GM13976 (cell line): ENCODE measurements around the gene CACNG4.

Source experiments
- DNase-seq: peaks from one replicate; pipeline ENCODE4 v3.0.0; 2012; ENCODE audit warnings: low spot score
- CTCF ChIP-seq: IDR thresholded peaks from 2 replicates; pipeline ENCODE4 v1.5.1; 2012; ENCODE audit warnings: borderline replicate concordance, mild to moderate bottlenecking; ENCODE audit not compliant: insufficient read depth; ENCODE audit errors: extremely low read depth, missing control alignments, control extremely low read depth
- in situ Hi-C: fragments of 300-500 bp; cut with MboI; formaldehyde crosslinking; loops from one replicate; pipeline ENCODE4 v1.12.0; 2022; ENCODE audit warnings: low sequenced_read_pairs, mixed read lengths, inconsistent platforms; ENCODE audit not compliant: unreplicated experiment

CACNG4 gene

GRCh38 chr17:66987059-66987616 lies 22.6 kb downstream of the CACNG4 start:
- DNase-seq, result no peak
- TF ChIP-seq CTCF, result no peak
- in situ Hi-C loops, result no loop called here

GRCh38 chr17:66988069-66988798 lies 23.7 kb downstream of the CACNG4 start:
- no peak for DNase-seq
- TF ChIP-seq CTCF, result no peak
- in situ Hi-C loops, result no loop called here

- TF ChIP-seq CTCF, result no peak
- in situ Hi-C loops, result no loop called here
- no peak for DNase-seq
Observed at GRCh38 chr17:66989076-66989475, 24.6 kb downstream of the CACNG4 start.

- in situ Hi-C loops, result no loop called here
- DNase-seq, result no peak
- TF ChIP-seq CTCF, result no peak
Observed at GRCh38 chr17:66989579-66989978, 25.1 kb downstream of the CACNG4 start.

- no peak for TF ChIP-seq CTCF
- in situ Hi-C loops, result no loop called here
- no peak for DNase-seq
Observed at GRCh38 chr17:66990047-66990446, 25.5 kb downstream of the CACNG4 start.

- no peak for TF ChIP-seq CTCF
- in situ Hi-C loops, result no loop called here
Observed at GRCh38 chr17:66992911-66993442, 28.5 kb downstream of the CACNG4 start.

GRCh38 chr17:66994361-66994760 lies 29.9 kb downstream of the CACNG4 start:
- no peak for TF ChIP-seq CTCF
- in situ Hi-C loops, result no loop called here

More at GRCh38 chr17:66992911-66993442, 28.5 kb downstream of the CACNG4 start:
- DNase-seq, result no peak

More at GRCh38 chr17:66994361-66994760, 29.9 kb downstream of the CACNG4 start:
- DNase-seq, result no peak
